GM18909 (cell line): Measurements from ENCODE around the gene KHDC4.

ENCODE experiments used
- ATAC-seq: cut with Tn5 transposase; IDR thresholded peaks from one replicate; pipeline ENCODE4 v1.9.1; 2021; ENCODE audit warnings: mild to moderate bottlenecking; ENCODE audit not compliant: unreplicated experiment, poor library complexity

Gene KHDC4

GRCh38 chr1:155970531-155971167 is 36.4 kb upstream of the KHDC4 start:
- ATAC-seq: peak; percentile 61

- no peak for ATAC-seq
These were observed 35.2 kb upstream of the KHDC4 start for GRCh38 chr1:155969377-155969791.

GRCh38 chr1:155968670-155969069 is 34.5 kb upstream of the KHDC4 start:
- no peak for ATAC-seq

- ATAC-seq: no peak
These were observed 33.8 kb upstream of the KHDC4 start for GRCh38 chr1:155968051-155968400.

GRCh38 chr1:155967341-155968050 is 33.3 kb upstream of the KHDC4 start:
- no peak for ATAC-seq

GRCh38 chr1:155966750-155967149 is 32.5 kb upstream of the KHDC4 start:
- ATAC-seq: no peak

GRCh38 chr1:155966135-155966534 is 31.9 kb upstream of the KHDC4 start:
- no peak for ATAC-seq

- ATAC-seq: no peak
These were observed 30.0 kb upstream of the KHDC4 start for GRCh38 chr1:155964193-155964592.

- ATAC-seq: no peak
These were observed 28.5 kb upstream of the KHDC4 start for GRCh38 chr1:155962599-155963211.

DNA sequence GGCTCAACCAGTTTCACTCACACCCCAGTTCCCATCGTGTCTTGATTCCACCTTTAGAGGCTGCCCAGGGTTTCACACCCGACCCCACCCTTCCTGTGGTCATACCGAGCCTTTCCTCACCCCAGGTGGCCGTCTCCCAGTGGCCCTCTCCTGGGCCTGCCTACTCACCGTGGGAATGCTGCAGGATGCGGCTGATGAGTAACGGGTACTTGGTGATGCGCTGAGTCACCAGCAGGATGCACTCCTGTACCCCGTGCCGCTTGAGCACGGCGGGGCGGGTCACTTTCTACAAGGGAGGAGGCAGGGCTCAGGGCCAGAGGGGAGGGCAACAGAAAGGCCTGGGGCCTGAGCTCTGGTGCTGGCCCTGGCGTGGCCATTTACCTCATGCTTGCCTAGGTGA is 27.7 kb upstream of the KHDC4 start:
- ATAC-seq: no peak

GRCh38 chr1:155960081-155960745 is 26.0 kb upstream of the KHDC4 start:
- no peak for ATAC-seq

- no peak for ATAC-seq
These were observed 23.2 kb upstream of the KHDC4 start for GRCh38 chr1:155957411-155957915.

DNA sequence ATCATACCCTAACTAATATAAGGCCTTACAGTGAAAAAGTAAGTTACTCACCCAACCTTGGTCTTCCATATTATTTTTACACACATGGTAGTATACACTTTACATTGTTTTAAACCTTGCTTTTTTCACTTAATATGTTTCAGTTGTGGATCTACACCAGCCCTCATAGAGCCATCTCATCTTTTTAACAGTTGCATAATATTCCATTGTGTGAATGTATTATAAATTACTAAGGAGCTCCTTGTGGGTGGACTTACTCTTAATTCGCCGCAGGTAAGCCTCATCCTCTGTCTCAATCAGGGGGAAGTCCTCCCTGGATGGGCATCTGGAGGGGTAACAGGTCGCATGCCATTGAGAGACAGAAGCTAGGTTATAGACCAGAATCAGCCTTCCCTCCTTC is 20.4 kb upstream of the KHDC4 start:
- no peak for ATAC-seq

DNA sequence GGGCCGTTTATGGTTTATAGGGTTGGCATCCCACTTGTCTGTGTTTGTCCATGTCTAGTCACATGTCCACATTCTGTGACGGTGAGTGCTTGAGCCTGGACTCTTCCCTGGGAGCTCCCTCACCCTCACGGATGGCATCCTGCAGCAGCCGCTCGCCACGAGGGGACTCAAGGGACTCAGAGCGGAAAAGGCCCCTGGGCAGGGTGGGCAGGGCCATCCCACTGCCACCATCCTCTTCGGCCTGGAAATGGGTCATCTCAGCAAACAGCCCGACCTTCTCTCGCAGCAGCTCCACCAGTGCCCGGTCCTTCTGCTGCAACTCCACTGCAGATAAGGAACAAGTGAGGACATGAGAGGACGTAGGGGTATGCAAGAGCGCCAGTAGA is 18.3 kb upstream of the KHDC4 start:
- ATAC-seq: no peak

- ATAC-seq: no peak
These were observed 17.7 kb upstream of the KHDC4 start for GRCh38 chr1:155951753-155952504.

GRCh38 chr1:155950829-155951228 is 16.6 kb upstream of the KHDC4 start:
- ATAC-seq: no peak

GRCh38 chr1:155947741-155948140 is 13.5 kb upstream of the KHDC4 start:
- ATAC-seq: no peak

DNA sequence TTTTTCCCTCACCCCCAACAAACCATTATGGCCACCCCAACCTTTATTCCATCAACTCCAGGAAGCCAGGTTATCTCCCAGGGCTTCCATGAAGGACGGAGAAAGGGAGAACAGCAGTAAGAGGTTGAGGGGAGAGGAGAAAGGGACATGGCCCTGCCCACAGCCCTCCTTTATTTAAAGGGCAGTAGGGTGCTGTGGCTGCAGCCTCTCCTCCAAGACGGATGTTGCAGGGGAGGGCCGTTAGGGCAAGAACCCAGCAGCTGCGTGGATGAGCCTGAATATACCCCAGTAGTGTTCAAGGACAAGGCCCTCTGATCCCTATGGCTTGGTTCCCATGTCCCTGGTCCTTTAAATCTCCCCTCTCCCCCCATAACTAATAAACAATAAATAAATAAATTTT is 13.1 kb upstream of the KHDC4 start:
- no peak for ATAC-seq

DNA sequence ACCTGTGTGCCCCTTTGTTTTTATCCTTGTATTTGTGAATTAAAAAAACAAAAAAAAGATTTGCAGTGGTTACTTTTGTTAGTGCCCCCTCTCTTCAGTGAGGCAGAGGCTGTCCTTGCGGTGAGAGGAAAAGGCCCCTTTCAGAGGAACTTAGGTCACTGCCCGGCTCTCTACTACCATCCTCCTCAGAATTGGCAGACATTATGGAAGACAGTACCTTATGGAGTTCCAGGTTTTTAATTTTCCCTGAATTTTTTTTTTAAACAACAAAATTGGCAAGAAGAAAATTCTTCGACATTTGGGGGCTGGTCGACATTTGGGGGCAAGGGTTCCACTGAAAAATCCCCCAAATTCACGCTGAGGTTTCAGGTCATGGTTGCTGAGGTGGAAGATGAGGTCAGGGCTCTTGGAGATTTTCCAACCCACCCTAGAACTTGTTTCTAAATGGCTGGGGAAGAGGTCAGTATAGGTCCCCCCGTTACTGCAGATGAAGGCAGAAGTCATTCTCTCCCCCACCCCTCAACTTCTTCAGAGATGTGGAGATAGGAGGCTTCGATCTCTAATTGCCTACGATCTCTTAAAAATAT is 12.5 kb upstream of the KHDC4 start:
- peak; percentile 28 for ATAC-seq

DNA sequence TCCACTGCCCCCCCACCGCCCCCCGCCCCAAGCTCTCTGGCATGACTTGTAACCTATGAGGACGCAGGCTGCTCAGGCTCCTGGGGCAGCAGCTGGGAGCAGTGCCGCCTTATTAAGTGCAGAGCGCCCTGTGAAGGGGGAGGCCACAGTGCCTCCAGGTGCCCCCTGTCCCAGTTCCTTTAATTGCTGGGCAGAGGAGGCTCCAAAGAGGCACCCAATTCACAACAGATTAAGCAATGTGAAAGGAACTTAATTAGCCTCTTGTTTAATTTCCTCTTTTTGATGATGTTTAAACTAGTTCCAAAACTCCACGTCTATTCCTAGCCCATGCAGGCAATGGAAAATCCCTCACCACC is 10.2 kb upstream of the KHDC4 start:
- no peak for ATAC-seq
